Measurements from ENCODE around the gene UCP2.

The UCP2 gene

DNA sequence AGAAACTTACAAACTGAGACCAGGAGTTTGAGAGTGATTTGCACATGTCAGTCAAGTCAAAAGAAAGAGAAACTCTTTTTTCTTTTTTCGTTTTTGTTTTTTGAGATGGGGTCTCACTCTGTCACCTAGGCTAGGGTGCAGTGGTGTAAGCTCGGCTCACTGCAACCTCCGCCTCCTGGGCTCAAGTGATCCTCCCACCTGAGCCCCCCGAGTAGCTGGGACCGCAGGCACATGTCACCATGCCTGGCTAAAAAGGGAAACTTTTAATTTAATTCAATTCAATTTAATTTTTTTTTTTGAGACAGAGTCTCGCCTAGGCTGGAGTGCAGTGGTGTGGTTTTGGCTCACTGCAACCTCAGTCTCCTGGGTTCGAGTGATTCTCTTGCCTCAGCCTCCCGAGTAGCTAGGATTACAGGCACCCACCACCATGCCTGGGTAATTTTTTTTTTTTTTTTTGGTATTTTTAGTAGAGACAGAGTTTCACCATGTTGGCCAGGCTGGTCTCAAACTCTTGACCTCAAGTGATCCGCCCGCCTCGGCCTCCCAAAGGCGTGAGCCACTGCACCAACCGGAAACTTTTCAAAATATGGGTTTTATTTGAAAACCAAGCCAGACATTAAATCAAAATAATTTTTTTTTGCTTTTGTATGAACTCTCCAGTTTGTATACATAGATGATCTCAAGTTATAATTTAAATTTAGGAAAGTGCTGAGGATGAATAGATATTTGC lies 16.4 kb upstream of the UCP2 start:
- H3K4me3 ChIP-seq (ENCODE audit: low read depth, low read length): no peak overlapping the region
- no peak for DNase-seq (ENCODE audit: low read depth)
- TF ChIP-seq CTCF (IDR thresholded peaks at IDR 0.05; ENCODE audit: control insufficient read depth, extremely low read depth, insufficient read depth): no peak

GRCh38 chr11:73997120-73997770 lies 14.6 kb upstream of the UCP2 start:
- no peak for DNase-seq (ENCODE audit: low read depth)
- no peak overlapping the region for H3K4me3 ChIP-seq (ENCODE audit: low read depth, low read length)

DNA sequence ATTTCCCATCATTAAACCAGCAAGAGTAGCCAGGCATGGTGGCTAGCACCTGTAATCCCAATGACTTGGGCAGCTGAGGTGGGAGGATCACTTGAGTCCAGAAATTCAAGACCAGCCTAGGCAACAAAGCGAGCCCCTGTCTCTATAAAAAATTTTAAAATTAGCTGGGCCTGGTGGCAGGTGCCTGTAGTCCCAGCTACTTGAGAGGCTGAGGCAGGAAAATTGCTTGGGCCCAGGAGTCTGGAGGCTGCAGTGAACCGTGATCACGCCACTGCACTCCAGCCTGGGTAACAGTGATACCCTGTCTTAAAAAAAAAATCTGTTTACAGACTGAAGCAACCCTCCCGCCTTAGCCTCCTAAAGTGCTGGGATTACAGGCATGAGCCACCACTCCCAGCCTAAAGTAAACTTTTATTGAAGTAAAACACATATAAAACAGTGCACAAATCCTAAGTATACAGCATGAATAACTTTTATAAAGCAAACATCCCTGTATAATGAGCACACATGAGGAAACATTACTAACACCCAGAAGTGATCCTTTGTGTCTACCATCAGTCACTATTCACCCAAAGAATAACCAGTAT lies 13.6 kb upstream of the UCP2 start:
- DNase-seq (ENCODE audit: low read depth): peak; percentile 83
- no peak for TF ChIP-seq CTCF (IDR thresholded peaks at IDR 0.05; ENCODE audit: control insufficient read depth, extremely low read depth, insufficient read depth)
- no peak overlapping the region for H3K4me3 ChIP-seq (ENCODE audit: low read depth, low read length)

More at GRCh38 chr11:73997120-73997770, 14.6 kb upstream of the UCP2 start:
- no peak for TF ChIP-seq CTCF (IDR thresholded peaks at IDR 0.05; ENCODE audit: control insufficient read depth, extremely low read depth, insufficient read depth)

- no peak for DNase-seq (ENCODE audit: low read depth)
- TF ChIP-seq CTCF (IDR thresholded peaks at IDR 0.05; ENCODE audit: control insufficient read depth, extremely low read depth, insufficient read depth): no peak
- no peak overlapping the region for H3K4me3 ChIP-seq (ENCODE audit: low read depth, low read length)
These were observed 13.1 kb upstream of the UCP2 start for GRCh38 chr11:73995731-73996130.

DNA sequence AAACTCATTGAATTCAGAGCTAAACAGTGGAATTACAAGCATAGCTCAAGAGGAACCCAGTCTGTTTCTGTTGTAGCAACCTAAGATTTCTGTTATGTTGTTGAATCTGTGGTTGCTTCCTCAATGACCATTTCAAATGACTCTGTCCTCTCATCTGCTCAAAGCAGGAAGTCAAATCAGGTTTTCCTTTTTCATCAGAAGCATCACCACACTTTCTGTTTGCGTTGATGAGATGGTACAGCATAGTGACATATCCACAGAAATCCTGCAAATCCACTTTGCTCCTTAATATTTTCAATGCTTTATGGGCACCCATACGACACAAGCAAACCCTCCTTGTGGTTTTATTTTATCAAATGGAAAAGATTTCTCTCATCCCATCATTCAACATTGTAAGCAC lies 12.6 kb upstream of the UCP2 start:
- TF ChIP-seq CTCF (IDR thresholded peaks at IDR 0.05; ENCODE audit: control insufficient read depth, extremely low read depth, insufficient read depth): no peak
- H3K4me3 ChIP-seq (ENCODE audit: low read depth, low read length): no peak overlapping the region
- no peak for DNase-seq (ENCODE audit: low read depth)

- no peak for DNase-seq (ENCODE audit: low read depth)
- H3K4me3 ChIP-seq (ENCODE audit: low read depth, low read length): no peak overlapping the region
These were observed 8.9 kb upstream of the UCP2 start for GRCh38 chr11:73991471-73992006.

More at GRCh38 chr11:73991471-73992006, 8.9 kb upstream of the UCP2 start:
- no peak for TF ChIP-seq CTCF (IDR thresholded peaks at IDR 0.05; ENCODE audit: control insufficient read depth, extremely low read depth, insufficient read depth)

Measured in LNCaP clone FGC (cell line).